Endothelial cell of umbilical vein (primary cell): ENCODE measurements around the gene STPG3. TPM values are rescaled to one million over a fixed set of nuclear protein-coding genes. Genes with fewer than 3 reads are reported as not detected.
A peak's percentile ranks its signal among the peaks of the same experiment; 100 is the strongest.

Experiments used
- BruUV-seq: library from RNA; stranded (reverse); fragments of 400-500 nt; replicated peaks from 2 replicates; lab custom pipeline; 2021; lab: Mats Ljungman, UMichigan
- CTCF ChIA-PET: fragments of 300-600, 350-600 bp; sonication (Branson Sonifier 250); formaldehyde crosslinking; loops from one replicate; lab custom pipeline; 2021; ENCODE audit warnings: antibody characterized with exemption, inconsistent platforms; lab: Charles Lee
- POLR2A ChIA-PET: fragments of 300-600, 350-600 bp; sonication (Branson Sonifier 250); formaldehyde crosslinking; loops from one replicate; lab custom pipeline; 2021; ENCODE audit warnings: antibody characterized with exemption, inconsistent platforms; lab: Charles Lee
- DNase-seq: peaks from one replicate; pipeline ENCODE4 v3.0.0-alpha.2; 2011; ENCODE audit warnings: low read depth, low spot score
- FAIRE-seq: peaks from 2 replicates; lab custom pipeline; 2011; peaks lifted over from hg19 to GRCh38; lab: Jason Lieb, UNC
- H2AFZ ChIP-seq: 2 replicates; pipeline ENCODE4 v1.6.0; 2012; ENCODE audit warnings: low read depth, low read length, control low read depth, inconsistent platforms
- H3K27ac ChIP-seq: 2 replicates; pipeline ENCODE4 v1.5.1; 2011; ENCODE audit warnings: low read depth, mild to moderate bottlenecking, control low read depth, low read length, moderate library complexity; ENCODE audit not compliant: insufficient read depth
- H3K27me3 ChIP-seq, 2 experiments: 2 replicates each; pipeline versions ENCODE4 v1.6.0 to v1.6.1; 2011; ENCODE audit warnings: low read length in 2 of 2, mixed read lengths in 1 of 2; ENCODE audit not compliant: control insufficient read depth in 2 of 2, insufficient read depth in 2 of 2
- H3K36me3 ChIP-seq, 2 experiments: 2 replicates in 1 of 2; 3 replicates in 1 of 2; pipeline ENCODE4 v1.5.1; 2011; ENCODE audit warnings: low read length in 2 of 2, mild to moderate bottlenecking in 1 of 2, moderate library complexity in 1 of 2; ENCODE audit not compliant: control insufficient read depth in 2 of 2, insufficient read depth in 2 of 2; ENCODE audit errors: extremely low read depth in 1 of 2
- H3K4me1 ChIP-seq: 3 replicates; pipeline ENCODE4 v1.5.1; 2011; ENCODE audit warnings: mild to moderate bottlenecking, low read length; ENCODE audit not compliant: control insufficient read depth, insufficient read depth; ENCODE audit errors: extremely low read depth
- H3K4me2 ChIP-seq: 2 replicates; pipeline ENCODE4 v1.6.1; 2011; ENCODE audit warnings: low read length, control low read depth, mixed read lengths; ENCODE audit not compliant: insufficient read depth
- H3K4me3 ChIP-seq, 3 experiments: fragments of 200-600 bp in 1 of 3; sonication (generic), shearing (Covaris generic) in 1 of 3; replicated peaks in 1 of 3; 2 replicates each; pipeline ENCODE4 v1.5.1; 2011 to 2016; ENCODE audit warnings: control low read depth in 3 of 3, low read length in 3 of 3, mild to moderate bottlenecking in 2 of 3, inconsistent platforms in 1 of 3, low read depth in 1 of 3, moderate library complexity in 1 of 3; ENCODE audit not compliant: insufficient read depth in 1 of 3
- H3K79me2 ChIP-seq: 2 replicates; pipeline ENCODE4 v1.6.0; 2012; ENCODE audit warnings: low read length, inconsistent platforms; ENCODE audit not compliant: control insufficient read depth, insufficient read depth
- H3K9ac ChIP-seq: replicated peaks from 2 replicates; pipeline ENCODE3; 2011; ENCODE audit warnings: low read length, control low read depth; ENCODE audit not compliant: insufficient read depth; ENCODE audit errors: extremely low read depth
- H3K9me1 ChIP-seq: replicated peaks from 3 replicates; pipeline ENCODE4 v1.6.0; 2011; ENCODE audit warnings: mild to moderate bottlenecking, low read length; ENCODE audit not compliant: control insufficient read depth, insufficient read depth; ENCODE audit errors: extremely low read depth
- H3K9me3 ChIP-seq: replicated peaks from 2 replicates; pipeline ENCODE4 v1.5.1; 2012; ENCODE audit warnings: low read length, inconsistent platforms; ENCODE audit not compliant: control insufficient read depth, insufficient read depth
- H4K20me1 ChIP-seq: replicated peaks from 2 replicates; pipeline ENCODE3; 2011; ENCODE audit warnings: mild to moderate bottlenecking, low read length; ENCODE audit not compliant: control insufficient read depth, insufficient read depth; ENCODE audit errors: extremely low read depth
- EZH2 ChIP-seq: IDR thresholded peaks from 2 replicates; pipeline ENCODE4 v1.6.1; 2012; ENCODE audit warnings: borderline replicate concordance, low read depth, mild to moderate bottlenecking, moderate library complexity, low read length, inconsistent platforms; ENCODE audit not compliant: severe bottlenecking
- FOS ChIP-seq: IDR thresholded peaks from 2 replicates; pipeline ENCODE4 v1.6.1; 2011; ENCODE audit warnings: mild to moderate bottlenecking, low read length, moderate library complexity, borderline replicate concordance; ENCODE audit not compliant: insufficient read depth
- JUN ChIP-seq: IDR thresholded peaks from 2 replicates; pipeline ENCODE4 v1.6.1; 2011; ENCODE audit warnings: borderline replicate concordance, low read depth; ENCODE audit not compliant: insufficient read length, insufficient read depth
- MYC ChIP-seq: IDR thresholded peaks from one replicate; pipeline ENCODE4 v1.6.1; 2011; ENCODE audit warnings: mild to moderate bottlenecking, low read depth, low read length
- POLR2A ChIP-seq: IDR thresholded peaks from 2 replicates; pipeline ENCODE4 v1.6.1; 2012; ENCODE audit warnings: low read depth, mild to moderate bottlenecking, control low read depth, low read length
- POLR2AphosphoS5 ChIP-seq: IDR thresholded peaks from 2 replicates; pipeline ENCODE4 v1.6.1; 2012; ENCODE audit warnings: low read depth, mild to moderate bottlenecking, control low read depth, low read length, moderate library complexity; ENCODE audit not compliant: insufficient read depth
- dilution Hi-C: fragments of 300-500 bp; cut with MboI; formaldehyde crosslinking; loops from one replicate; pipeline ENCODE4 v1.15.0; 2019; ENCODE audit warnings: low sequenced_read_pairs; ENCODE audit not compliant: extremely low pct_ligation_motif_present
- intact Hi-C: fragments of 100-400 bp; cut with micrococcal nuclease; formaldehyde crosslinking; loops from one replicate; pipeline ENCODE4 v1.10.0; 2022
- polyA plus RNA-seq, 4 experiments: library from polyadenylated mRNA; depleted of rRNA in 3 of 4; stranded (reverse) in 3 of 4; unstranded in 1 of 4; fragments of >200 nt; gene quantifications; 2 replicates each; pipeline versions ENCODE4 v1.2.1 to v1.2.3, GENCODE V29; 2011 to 2012; ENCODE audit warnings: missing spikeins in 1 of 4
- total RNA-seq: library from RNA; stranded (reverse); gene quantifications from 2 replicates; pipeline ENCODE4 v1.2.3, GENCODE V29; 2021
- TF ChIP-seq, protein P1 (sequence below): IDR thresholded peaks from 2 replicates; pipeline ENCODE4 v1.6.1; 2011; ENCODE audit not compliant: insufficient read depth, insufficient read length
- TF ChIP-seq, protein P2 (sequence below), 2 donors: IDR thresholded peaks; 1 replicate in 1 of 2; 2 replicates in 1 of 2; pipeline ENCODE4 v1.5.1; 2011; ENCODE audit warnings: low read length in 2 of 2, mild to moderate bottlenecking in 2 of 2, moderate library complexity in 2 of 2, control low read depth in 1 of 2, inconsistent platforms in 1 of 2, low read depth in 1 of 2; ENCODE audit not compliant: insufficient read depth in 1 of 2; ENCODE audit errors: extremely low read depth in 1 of 2

The STPG3 gene
- total and polyA plus RNA-seq, 2 donors (not counting 3 experiments of a cell fraction or from before 2014, with no cell fraction given): not detected

DNA sequence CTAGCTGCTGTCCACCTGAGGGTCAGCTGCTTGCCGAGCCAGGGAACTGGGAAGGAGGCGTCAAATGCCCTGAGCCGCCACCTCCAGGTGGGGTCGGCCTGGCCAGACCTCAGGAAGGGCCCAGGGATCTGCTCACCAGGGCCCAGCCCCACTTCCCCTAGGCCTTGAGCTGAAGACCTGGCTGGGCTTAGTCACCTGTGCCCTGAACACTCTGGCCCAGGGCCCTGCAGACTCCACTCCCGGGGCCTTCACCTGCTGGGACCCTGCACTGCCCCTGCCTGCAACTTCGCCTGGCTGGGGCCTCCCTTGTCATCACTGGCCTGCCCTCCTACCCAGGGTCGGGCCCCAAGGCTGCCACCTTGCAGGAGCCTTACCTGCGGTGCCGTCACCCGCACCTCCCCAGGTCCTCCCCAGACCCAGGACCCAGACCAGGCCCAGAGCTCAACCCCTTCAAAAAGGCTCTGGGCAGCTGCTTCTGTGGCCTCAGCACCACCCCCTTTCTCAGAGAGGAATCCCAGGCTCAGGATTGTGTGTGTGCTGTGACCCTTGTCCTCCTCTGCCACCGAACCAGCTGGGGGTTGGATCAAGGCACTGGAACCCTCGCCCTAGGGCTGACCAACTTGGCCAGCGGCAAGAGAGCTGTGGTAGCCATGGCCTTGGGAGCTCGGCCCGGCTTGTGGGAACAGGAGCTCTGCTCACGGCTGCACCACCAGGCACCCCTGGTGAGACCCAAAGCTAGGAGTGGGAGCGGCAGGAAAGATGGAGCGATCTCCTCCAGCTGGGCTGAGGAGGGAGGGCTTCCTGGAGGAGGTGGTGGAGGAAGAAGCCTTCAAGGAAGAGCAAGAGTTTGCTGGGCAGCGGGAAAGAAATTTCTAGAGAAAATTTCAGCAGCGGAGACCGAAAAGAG, 2.9 kb downstream of the STPG3 start:
- intact Hi-C loops: loop anchor here (2.0 kb wide), 1 partner anchor 15 kb away; no protein-coding TSS in a partner anchor
- H3K36me3 ChIP-seq: peaks cover 2% of the 10 kb centered on the region in 2 experiments
- POLR2A ChIA-PET: interaction anchor here (1.1 to 4.9 kb wide), 2 partner anchors 12 to 23 kb away, joined by 3 to 66 read pairs; partner anchors contain the start of gene TUBB4B

More for the DNA sequence above, 2.9 kb downstream of the STPG3 start:
- BruUV-seq: no TSS peak
- Histone ChIP-seq H3K4me1 (peaks cover 14% of the 10 kb centered on the region), H3K79me2 (peaks cover 18% of the 10 kb centered on the region), H4K20me1 (no peaks in the 10 kb centered on the region), H3K9ac (peak overlapping the region; percentile 65), H3K4me3 (peak overlapping the region in 2 of 3 experiments; percentile 41 to 94), H3K9me1 (no peaks in the 10 kb centered on the region), H3K4me2 (peak overlapping the region; percentile 83), H3K27ac (no peak overlapping the region), H3K9me3 (no peaks in the 10 kb centered on the region), H3K27me3 (no peaks in the 10 kb centered on the region), H2AFZ (no peak overlapping the region)
- no peak for TF ChIP-seq FOS
- TF ChIP-seq, protein P1, sequence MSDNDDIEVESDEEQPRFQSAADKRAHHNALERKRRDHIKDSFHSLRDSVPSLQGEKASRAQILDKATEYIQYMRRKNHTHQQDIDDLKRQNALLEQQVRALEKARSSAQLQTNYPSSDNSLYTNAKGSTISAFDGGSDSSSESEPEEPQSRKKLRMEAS: no peak
- TF ChIP-seq POLR2A: no peak
- no peak for TF ChIP-seq EZH2
- no peak for TF ChIP-seq MYC
- TF ChIP-seq, protein P2, sequence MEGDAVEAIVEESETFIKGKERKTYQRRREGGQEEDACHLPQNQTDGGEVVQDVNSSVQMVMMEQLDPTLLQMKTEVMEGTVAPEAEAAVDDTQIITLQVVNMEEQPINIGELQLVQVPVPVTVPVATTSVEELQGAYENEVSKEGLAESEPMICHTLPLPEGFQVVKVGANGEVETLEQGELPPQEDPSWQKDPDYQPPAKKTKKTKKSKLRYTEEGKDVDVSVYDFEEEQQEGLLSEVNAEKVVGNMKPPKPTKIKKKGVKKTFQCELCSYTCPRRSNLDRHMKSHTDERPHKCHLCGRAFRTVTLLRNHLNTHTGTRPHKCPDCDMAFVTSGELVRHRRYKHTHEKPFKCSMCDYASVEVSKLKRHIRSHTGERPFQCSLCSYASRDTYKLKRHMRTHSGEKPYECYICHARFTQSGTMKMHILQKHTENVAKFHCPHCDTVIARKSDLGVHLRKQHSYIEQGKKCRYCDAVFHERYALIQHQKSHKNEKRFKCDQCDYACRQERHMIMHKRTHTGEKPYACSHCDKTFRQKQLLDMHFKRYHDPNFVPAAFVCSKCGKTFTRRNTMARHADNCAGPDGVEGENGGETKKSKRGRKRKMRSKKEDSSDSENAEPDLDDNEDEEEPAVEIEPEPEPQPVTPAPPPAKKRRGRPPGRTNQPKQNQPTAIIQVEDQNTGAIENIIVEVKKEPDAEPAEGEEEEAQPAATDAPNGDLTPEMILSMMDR (IDR thresholded peaks at IDR 0.05; ENCODE audit: extremely low read depth in 1 of 2, insufficient read depth in 1 of 2, low read depth in 1 of 2, low read length in 2 of 2): no peak
- no peak for TF ChIP-seq POLR2AphosphoS5
- no peak for TF ChIP-seq JUN
- DNase-seq (no peak), FAIRE-seq (no peak)
- dilution Hi-C loops: no loop called here
- CTCF ChIA-PET: interaction anchor here (0.8 to 4.4 kb wide), 10 partner anchors 9 to 225 kb away, joined by 3 to 31 read pairs (median 6); partner anchors contain the start of genes EXD3, NOXA1, RNF224 and TOR4A
